ENCODE data around the gene ZSCAN5A. TPM values are rescaled to one million over a fixed set of nuclear protein-coding genes. Genes with fewer than 3 reads are reported as not detected.

The ZSCAN5A gene
- total RNA-seq, 1 donor from 2014 or later: 6.6 TPM

DNA sequence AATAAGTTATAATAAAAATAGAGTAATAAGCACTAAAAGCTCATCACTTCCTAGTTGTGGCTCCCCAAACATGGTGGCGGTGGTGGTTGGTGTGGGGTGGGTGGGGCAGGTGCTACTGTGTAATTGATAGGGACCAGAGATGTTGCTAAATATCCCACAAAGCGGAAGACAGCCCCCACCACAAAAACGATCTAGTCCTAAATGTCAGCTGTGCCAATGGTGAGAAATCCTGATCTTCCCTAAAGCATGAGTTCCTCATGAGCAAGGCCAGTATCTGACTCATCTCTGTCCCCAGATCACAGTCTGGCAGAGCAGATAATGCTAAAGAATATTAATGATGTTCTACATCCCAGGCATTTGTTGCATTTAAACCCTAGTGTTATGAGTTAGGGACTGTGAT lies 44.0 kb downstream of the ZSCAN5A start:
- H3K4me1 Mint-ChIP-seq (ENCODE audit: low read depth, unreplicated experiment): peaks cover 9% of the 10 kb centered on the region
- H3K4me3 Mint-ChIP-seq (ENCODE audit: unreplicated experiment): no peak overlapping the region
- no peaks in the 10 kb centered on the region for H3K27me3 Mint-ChIP-seq (ENCODE audit: low read depth, unreplicated experiment)
- DNase-seq (ENCODE audit: low read depth) (no peak), FAIRE-seq (no peak)
- H3K4me1 ChIP-seq (ENCODE audit: insufficient read depth, low read length): peaks cover 4% of the 10 kb centered on the region
- H3K79me2 ChIP-seq (ENCODE audit: insufficient read depth, low read length): no peaks in the 10 kb centered on the region
- no peaks in the 10 kb centered on the region for H3K9me3 ChIP-seq (ENCODE audit: insufficient read depth, low read depth, low read length)
- H3K9ac ChIP-seq (ENCODE audit: low read length): no peak overlapping the region
- peaks cover 9% of the 10 kb centered on the region for H3K36me3 Mint-ChIP-seq (ENCODE audit: low read depth, unreplicated experiment)
- no peak overlapping the region for H2AFZ ChIP-seq (ENCODE audit: low read depth, low read length)
- H3K27ac Mint-ChIP-seq (ENCODE audit: unreplicated experiment): no peak overlapping the region
- no peaks in the 10 kb centered on the region for H4K20me1 ChIP-seq (ENCODE audit: insufficient read depth, low read length)
- H3K27me3 ChIP-seq (ENCODE audit: insufficient read depth, low read length): no peaks in the 10 kb centered on the region
- TF ChIP-seq EZH2 (IDR thresholded peaks at IDR 0.05; ENCODE audit: insufficient read depth, low read length): no peak
- TF ChIP-seq, protein P1, sequence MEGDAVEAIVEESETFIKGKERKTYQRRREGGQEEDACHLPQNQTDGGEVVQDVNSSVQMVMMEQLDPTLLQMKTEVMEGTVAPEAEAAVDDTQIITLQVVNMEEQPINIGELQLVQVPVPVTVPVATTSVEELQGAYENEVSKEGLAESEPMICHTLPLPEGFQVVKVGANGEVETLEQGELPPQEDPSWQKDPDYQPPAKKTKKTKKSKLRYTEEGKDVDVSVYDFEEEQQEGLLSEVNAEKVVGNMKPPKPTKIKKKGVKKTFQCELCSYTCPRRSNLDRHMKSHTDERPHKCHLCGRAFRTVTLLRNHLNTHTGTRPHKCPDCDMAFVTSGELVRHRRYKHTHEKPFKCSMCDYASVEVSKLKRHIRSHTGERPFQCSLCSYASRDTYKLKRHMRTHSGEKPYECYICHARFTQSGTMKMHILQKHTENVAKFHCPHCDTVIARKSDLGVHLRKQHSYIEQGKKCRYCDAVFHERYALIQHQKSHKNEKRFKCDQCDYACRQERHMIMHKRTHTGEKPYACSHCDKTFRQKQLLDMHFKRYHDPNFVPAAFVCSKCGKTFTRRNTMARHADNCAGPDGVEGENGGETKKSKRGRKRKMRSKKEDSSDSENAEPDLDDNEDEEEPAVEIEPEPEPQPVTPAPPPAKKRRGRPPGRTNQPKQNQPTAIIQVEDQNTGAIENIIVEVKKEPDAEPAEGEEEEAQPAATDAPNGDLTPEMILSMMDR (IDR thresholded peaks at IDR 0.05; ENCODE audit: insufficient read depth, low read depth, low read length): no peak
- no peak overlapping the region for H3K27ac ChIP-seq (ENCODE audit: low read depth, low read length)
- no peak overlapping the region for H3K4me3 ChIP-seq (ENCODE audit: insufficient read depth, low read depth, low read length)
- no peaks in the 10 kb centered on the region for H3K36me3 ChIP-seq (ENCODE audit: insufficient read depth, low read length)
- no peak overlapping the region for H3K4me2 ChIP-seq (ENCODE audit: low read length)
- peaks cover 10% of the 10 kb centered on the region for H3K9me3 Mint-ChIP-seq (ENCODE audit: unreplicated experiment)

DNA sequence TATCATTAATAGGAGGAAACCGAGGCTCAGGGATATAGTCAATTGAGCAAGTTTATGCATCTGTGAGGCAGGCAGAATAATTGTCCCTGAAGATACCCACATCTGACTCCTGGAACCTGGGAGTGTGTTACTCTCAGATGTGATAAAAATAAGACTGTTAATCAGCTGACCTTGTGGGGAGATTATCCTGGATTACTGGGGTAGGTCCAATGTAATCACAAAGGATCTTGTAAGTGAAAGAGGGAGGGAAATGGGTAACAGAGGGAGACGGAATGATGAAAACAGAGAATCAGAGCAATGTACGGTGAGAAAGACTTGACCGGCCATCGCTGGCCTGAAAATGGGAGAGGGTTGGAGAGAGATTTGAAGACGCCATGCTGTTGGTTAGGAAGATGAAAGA lies 45.3 kb downstream of the ZSCAN5A start:
- Mint-ChIP-seq H3K36me3 (ENCODE audit: low read depth, unreplicated experiment) (peaks cover 9% of the 10 kb centered on the region), H3K27me3 (ENCODE audit: low read depth, unreplicated experiment) (no peaks in the 10 kb centered on the region), H3K27ac (ENCODE audit: unreplicated experiment) (no peak overlapping the region), H3K4me1 (ENCODE audit: low read depth, unreplicated experiment) (peaks cover 9% of the 10 kb centered on the region), H3K9me3 (ENCODE audit: unreplicated experiment) (peaks cover 7% of the 10 kb centered on the region), H3K4me3 (ENCODE audit: unreplicated experiment) (no peak overlapping the region)
- H3K9me3 ChIP-seq (ENCODE audit: insufficient read depth, low read depth, low read length): no peaks in the 10 kb centered on the region
- no peak overlapping the region for H3K27ac ChIP-seq (ENCODE audit: low read depth, low read length)
- H2AFZ ChIP-seq (ENCODE audit: low read depth, low read length): no peak overlapping the region
- TF ChIP-seq, protein P1 (IDR thresholded peaks at IDR 0.05; ENCODE audit: insufficient read depth, low read depth, low read length): no peak
- TF ChIP-seq EZH2 (IDR thresholded peaks at IDR 0.05; ENCODE audit: insufficient read depth, low read length): no peak
- H3K36me3 ChIP-seq (ENCODE audit: insufficient read depth, low read length): no peaks in the 10 kb centered on the region
- H3K4me3 ChIP-seq (ENCODE audit: insufficient read depth, low read depth, low read length): no peak overlapping the region
- no peaks in the 10 kb centered on the region for H4K20me1 ChIP-seq (ENCODE audit: insufficient read depth, low read length)
- no peaks in the 10 kb centered on the region for H3K79me2 ChIP-seq (ENCODE audit: insufficient read depth, low read length)
- no peak overlapping the region for H3K9ac ChIP-seq (ENCODE audit: low read length)
- H3K4me2 ChIP-seq (ENCODE audit: low read length): no peak overlapping the region
- DNase-seq (ENCODE audit: low read depth): no peak
- H3K4me1 ChIP-seq (ENCODE audit: insufficient read depth, low read length): peaks cover 4% of the 10 kb centered on the region
- no peaks in the 10 kb centered on the region for H3K27me3 ChIP-seq (ENCODE audit: insufficient read depth, low read length)
- no peak for FAIRE-seq

DNA sequence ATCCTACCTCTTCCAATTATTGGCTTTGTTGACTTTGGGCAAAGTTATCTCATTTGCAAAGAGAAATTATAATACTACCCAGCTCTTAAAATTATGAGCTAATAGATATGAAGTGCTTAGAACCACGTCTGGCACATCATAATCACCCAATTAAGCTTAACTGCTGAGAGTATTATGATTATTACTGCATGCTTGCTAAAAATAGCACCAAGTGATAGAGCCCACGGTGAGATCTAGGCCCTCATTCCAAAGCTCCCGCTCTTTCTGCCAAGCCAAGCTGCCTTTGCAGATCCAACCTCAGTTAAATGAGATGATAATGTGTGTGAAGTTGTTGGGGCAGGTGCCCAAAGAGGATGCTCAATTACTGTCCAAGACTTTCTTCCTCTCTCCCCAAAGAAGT lies 48.6 kb downstream of the ZSCAN5A start:
- Mint-ChIP-seq H3K4me3 (ENCODE audit: unreplicated experiment) (no peak overlapping the region), H3K9me3 (ENCODE audit: unreplicated experiment) (no peaks in the 10 kb centered on the region), H3K27me3 (ENCODE audit: low read depth, unreplicated experiment) (no peaks in the 10 kb centered on the region), H3K36me3 (ENCODE audit: low read depth, unreplicated experiment) (peaks cover 2% of the 10 kb centered on the region), H3K4me1 (ENCODE audit: low read depth, unreplicated experiment) (peaks cover 3% of the 10 kb centered on the region), H3K27ac (ENCODE audit: unreplicated experiment) (no peak overlapping the region)
- no peaks in the 10 kb centered on the region for H3K27me3 ChIP-seq (ENCODE audit: insufficient read depth, low read length)
- FAIRE-seq (no peak), DNase-seq (ENCODE audit: low read depth) (no peak)
- H3K36me3 ChIP-seq (ENCODE audit: insufficient read depth, low read length): no peaks in the 10 kb centered on the region
- H4K20me1 ChIP-seq (ENCODE audit: insufficient read depth, low read length): no peaks in the 10 kb centered on the region
- H3K79me2 ChIP-seq (ENCODE audit: insufficient read depth, low read length): no peaks in the 10 kb centered on the region
- no peaks in the 10 kb centered on the region for H3K9me3 ChIP-seq (ENCODE audit: insufficient read depth, low read depth, low read length)
- no peak overlapping the region for H3K27ac ChIP-seq (ENCODE audit: low read depth, low read length)
- H3K4me3 ChIP-seq (ENCODE audit: insufficient read depth, low read depth, low read length): no peak overlapping the region
- no peak overlapping the region for H2AFZ ChIP-seq (ENCODE audit: low read depth, low read length)
- H3K9ac ChIP-seq (ENCODE audit: low read length): no peak overlapping the region
- no peaks in the 10 kb centered on the region for H3K4me1 ChIP-seq (ENCODE audit: insufficient read depth, low read length)
- TF ChIP-seq EZH2 (IDR thresholded peaks at IDR 0.05; ENCODE audit: insufficient read depth, low read length): no peak
- TF ChIP-seq, protein P1 (IDR thresholded peaks at IDR 0.05; ENCODE audit: insufficient read depth, low read depth, low read length): no peak
- H3K4me2 ChIP-seq (ENCODE audit: low read length): no peak overlapping the region

Data from astrocyte (in vitro differentiated cells and primary cell).